Testis (tissue), 2 donors: Measurements from ENCODE around the gene CKAP2.
"Not testable (repeated sequence)": the region's sequence is repeated elsewhere in the genome, so short reads cannot be mapped to it uniquely, and the experiment has no call there.

Experiments
- POLR2A ChIP-seq: fragments of 450-650 bp; IDR thresholded peaks from one replicate; pipeline ENCODE4 v1.6.1; 2017; ENCODE audit warnings: antibody characterized with exemption, mild to moderate bottlenecking, moderate library complexity
- TF ChIP-seq, protein P1 (sequence below), 3 experiments: fragments of 450-650 bp in 2 of 3; fragments of 200-600 bp in 1 of 3; sonication (generic) in 1 of 3; IDR thresholded peaks; one replicate each; pipeline ENCODE4 v1.5.1; 2016 to 2019; ENCODE audit warnings: antibody characterized with exemption in 3 of 3, mild to moderate bottlenecking in 2 of 3, moderate library complexity in 1 of 3

DNA sequence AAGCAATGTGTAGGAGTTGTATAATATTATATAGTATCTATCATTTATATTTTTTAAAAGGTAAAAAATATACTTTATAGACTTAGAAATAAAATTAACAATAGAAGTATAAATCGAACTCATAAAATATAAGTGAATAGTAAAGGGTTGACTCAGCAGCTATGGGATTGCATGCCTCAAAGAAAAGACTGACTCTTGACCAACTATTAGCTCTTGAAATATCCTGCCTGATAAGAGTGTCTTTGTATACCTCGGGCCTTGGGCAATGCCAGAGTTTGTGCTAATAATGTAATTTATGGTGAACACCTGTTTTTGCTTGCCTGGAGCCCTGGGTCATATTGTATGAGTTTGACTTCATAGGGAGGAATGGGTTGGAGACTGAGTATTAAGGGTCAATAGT lies 31.8 kb downstream of the CKAP2 start:
- TF ChIP-seq, protein P1, sequence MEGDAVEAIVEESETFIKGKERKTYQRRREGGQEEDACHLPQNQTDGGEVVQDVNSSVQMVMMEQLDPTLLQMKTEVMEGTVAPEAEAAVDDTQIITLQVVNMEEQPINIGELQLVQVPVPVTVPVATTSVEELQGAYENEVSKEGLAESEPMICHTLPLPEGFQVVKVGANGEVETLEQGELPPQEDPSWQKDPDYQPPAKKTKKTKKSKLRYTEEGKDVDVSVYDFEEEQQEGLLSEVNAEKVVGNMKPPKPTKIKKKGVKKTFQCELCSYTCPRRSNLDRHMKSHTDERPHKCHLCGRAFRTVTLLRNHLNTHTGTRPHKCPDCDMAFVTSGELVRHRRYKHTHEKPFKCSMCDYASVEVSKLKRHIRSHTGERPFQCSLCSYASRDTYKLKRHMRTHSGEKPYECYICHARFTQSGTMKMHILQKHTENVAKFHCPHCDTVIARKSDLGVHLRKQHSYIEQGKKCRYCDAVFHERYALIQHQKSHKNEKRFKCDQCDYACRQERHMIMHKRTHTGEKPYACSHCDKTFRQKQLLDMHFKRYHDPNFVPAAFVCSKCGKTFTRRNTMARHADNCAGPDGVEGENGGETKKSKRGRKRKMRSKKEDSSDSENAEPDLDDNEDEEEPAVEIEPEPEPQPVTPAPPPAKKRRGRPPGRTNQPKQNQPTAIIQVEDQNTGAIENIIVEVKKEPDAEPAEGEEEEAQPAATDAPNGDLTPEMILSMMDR (IDR thresholded peaks at IDR 0.05) = not testable (repeated sequence)
- TF ChIP-seq POLR2A = not testable (repeated sequence)
